Tibial nerve (tissue), 4 donors: ENCODE data around the gene KBTBD2. TPM values are rescaled to one million over a fixed set of nuclear protein-coding genes. Genes with fewer than 3 reads are reported as not detected.

ENCODE experiments used
- DNase-seq, 2 donors: peaks; one replicate each; pipeline ENCODE4 v3.0.0-alpha.2; 2019; ENCODE audit warnings: low spot score in 2 of 2
- H3K27ac ChIP-seq, 4 donors: fragments of 200-600 bp; sonication (generic) in 3 of 4; one replicate each; pipeline ENCODE4 v1.5.1; 2017 to 2019; ENCODE audit warnings: mild to moderate bottlenecking in 1 of 4
- H3K27me3 ChIP-seq, 2 donors: fragments of 200-600 bp; sonication (generic) in 1 of 2; one replicate each; pipeline versions ENCODE4 v1.5.1 to v1.6.0; 2017 to 2019
- H3K36me3 ChIP-seq, 3 donors: fragments of 200-600 bp; sonication (generic); one replicate each; pipeline ENCODE4 v1.5.1; 2018 to 2019
- H3K4me1 ChIP-seq, 4 donors: fragments of 200-600 bp; sonication (generic) in 3 of 4; one replicate each; pipeline ENCODE4 v1.5.1; 2017 to 2019
- H3K4me3 ChIP-seq, 4 donors: fragments of 200-600 bp; sonication (generic) in 3 of 4; one replicate each; pipeline ENCODE4 v1.5.1; 2017 to 2019; ENCODE audit warnings: mild to moderate bottlenecking in 1 of 4, moderate library complexity in 1 of 4
- H3K9me3 ChIP-seq, 4 donors: fragments of 200-600 bp; sonication (generic) in 3 of 4; one replicate each; pipeline ENCODE4 v1.5.1; 2017 to 2019
- CTCF ChIP-seq, 5 experiments: fragments of 200-600 bp in 3 of 5; fragments of 450-650 bp in 2 of 5; sonication (generic) in 3 of 5; IDR thresholded peaks; one replicate each; pipeline ENCODE4 v1.5.1; 2016 to 2019; ENCODE audit warnings: antibody characterized with exemption in 5 of 5, mild to moderate bottlenecking in 3 of 5, moderate library complexity in 2 of 5
- EP300 ChIP-seq, 2 donors: sonication (generic); formaldehyde crosslinking; IDR thresholded peaks; one replicate each; pipeline ENCODE4 v1.6.1; 2017; ENCODE audit warnings: antibody characterized with exemption in 2 of 2, mild to moderate bottlenecking in 1 of 2
- POLR2A ChIP-seq, 2 donors: fragments of 450-650 bp; IDR thresholded peaks; one replicate each; pipeline ENCODE4 v1.6.1; 2017; ENCODE audit warnings: antibody characterized with exemption in 2 of 2, mild to moderate bottlenecking in 2 of 2, moderate library complexity in 2 of 2
- WGBS, 2 donors: methylation state at CpG; one replicate each; pipeline ENCODE4 v1.1.5; 2018; 5-methylcytosine and 5-hydroxymethylcytosine counted together
- total RNA-seq, 4 donors: library from RNA; depleted of rRNA; stranded (reverse); fragments of >200 nt; gene quantifications; one replicate each; pipeline ENCODE4 v1.1.0, GENCODE V29; 2016

The KBTBD2 gene
- 10 to 100 TPM; 29.1 to 46.7 (median 42.7) TPM for total RNA-seq

GRCh38 chr7:32891043-32891799 is at the start of gene KBTBD2:
TSS of gene KBTBD2 (minus strand) at chr7:32891760. CDS start at chr7:32879604, 12,156 bp downstream.
- Histone ChIP-seq H3K4me1 (peaks cover 0 to 50% (median 29%) of the 10 kb centered on the region in 4 donors), H3K27ac (peak within 1 kb of the TSS; percentile 95 to 99 (median 99)), H3K4me3 (peak within 1 kb of the TSS; percentile 67 to 98 (median 88)), H3K27me3 (no peaks in the 10 kb centered on the region), H3K36me3 (no peaks in the 10 kb centered on the region), H3K9me3 (no peaks in the 10 kb centered on the region)
- DNase-seq = peak; percentile 53 to 55
- TF ChIP-seq CTCF (IDR thresholded peaks at IDR 0.05) (peak in 1 of 5 experiments; percentile 12), POLR2A (IDR thresholded peaks at IDR 0.05) (peak; percentile 10 to 33), EP300 (IDR thresholded peaks at IDR 0.05) (no peak)
- WGBS, 2 donors = 0 to 1% methylated on average over 25 to 48 of the region's 104 CpGs

- H3K4me3 ChIP-seq = peak overlapping the region in 2 of 4 donors; percentile 87 to 95
- 16 to 19% methylated on average over 5 of the region's 5 CpGs for WGBS, 2 donors
- H3K36me3 ChIP-seq = no peaks in the 10 kb centered on the region
- H3K27ac ChIP-seq = peak overlapping the region; percentile 50 to 99 (median 91)
- no peak for TF ChIP-seq CTCF (IDR thresholded peaks at IDR 0.05)
- no peak for TF ChIP-seq EP300 (IDR thresholded peaks at IDR 0.05)
- no peak for TF ChIP-seq POLR2A (IDR thresholded peaks at IDR 0.05)
- H3K4me1 ChIP-seq = peaks cover 0 to 46% (median 17%) of the 10 kb centered on the region in 4 donors
- H3K9me3 ChIP-seq = no peaks in the 10 kb centered on the region
- DNase-seq = no peak
- no peaks in the 10 kb centered on the region for H3K27me3 ChIP-seq
Observed at GRCh38 chr7:32941181-32941580, 49.6 kb upstream of the KBTBD2 start.

- Histone ChIP-seq H3K27ac (peak overlapping the region in 3 of 4 donors; percentile 10 to 41 (median 34)), H3K27me3 (no peaks in the 10 kb centered on the region), H3K4me3 (no peak overlapping the region), H3K4me1 (peaks cover 0 to 56% (median 18%) of the 10 kb centered on the region in 4 donors), H3K9me3 (no peaks in the 10 kb centered on the region), H3K36me3 (peaks cover 0 to 19% (median 0%) of the 10 kb centered on the region in 3 donors)
- DNase-seq = peak in 1 of 2 donors; percentile 63
- 39 to 46% methylated on average over 10 of the region's 10 CpGs for WGBS, 2 donors
- no peak for TF ChIP-seq CTCF (IDR thresholded peaks at IDR 0.05)
- no peak for TF ChIP-seq EP300 (IDR thresholded peaks at IDR 0.05)
- no peak for TF ChIP-seq POLR2A (IDR thresholded peaks at IDR 0.05)
Observed at GRCh38 chr7:32937344-32938174, 46.0 kb upstream of the KBTBD2 start.

GRCh38 chr7:32936689-32937088 is 45.1 kb upstream of the KBTBD2 start:
- no peak for DNase-seq
- H3K4me1 ChIP-seq = peaks cover 0 to 56% (median 18%) of the 10 kb centered on the region in 4 donors
- H3K4me3 ChIP-seq = no peak overlapping the region
- H3K9me3 ChIP-seq = no peaks in the 10 kb centered on the region
- WGBS, 2 donors = 86 to 90% methylated on average over 3 of the region's 3 CpGs
- no peaks in the 10 kb centered on the region for H3K27me3 ChIP-seq
- peaks cover 0 to 28% (median 0%) of the 10 kb centered on the region in 3 donors for H3K36me3 ChIP-seq
- TF ChIP-seq EP300 (IDR thresholded peaks at IDR 0.05) = no peak
- TF ChIP-seq CTCF (IDR thresholded peaks at IDR 0.05) = no peak
- TF ChIP-seq POLR2A (IDR thresholded peaks at IDR 0.05) = no peak
- peak overlapping the region in 1 of 4 donors; percentile 34 for H3K27ac ChIP-seq
